H1 (cell line): Measurements from ENCODE around the gene GRK7. TPM values are rescaled to one million over a fixed set of nuclear protein-coding genes. Genes with fewer than 3 reads are reported as not detected.

ENCODE experiments used
- CTCF ChIA-PET: fragments of 300-600 bp; sonication (Branson Sonifier 250); formaldehyde crosslinking; loops from one replicate; lab custom pipeline; 2021; ENCODE audit not compliant: partially characterized antibody; lab: Charles Lee
- POLR2A ChIA-PET: fragments of 300-600 bp; sonication (Branson Sonifier 250); formaldehyde crosslinking; loops from one replicate; lab custom pipeline; 2021; ENCODE audit warnings: inconsistent platforms; ENCODE audit not compliant: partially characterized antibody; lab: Charles Lee
- DNase-seq, 2 experiments: peaks; one replicate each; pipeline versions ENCODE4 v3.0.0 to v3.0.0-alpha.2; 2010 to 2022; ENCODE audit warnings: low spot score in 2 of 2, low read depth in 1 of 2, mixed read lengths in 1 of 2
- FAIRE-seq: peaks from 2 replicates; lab custom pipeline; 2011; peaks lifted over from hg19 to GRCh38; lab: Jason Lieb, UNC
- H2AFZ ChIP-seq: 2 replicates; pipeline ENCODE4 v1.8.1; 2012; ENCODE audit warnings: low read length, inconsistent platforms
- H2AK5ac ChIP-seq: 2 replicates; pipeline ENCODE4 v1.6.1; 2013; ENCODE audit warnings: low read depth, low read length
- H2BK120ac ChIP-seq: replicated peaks from 2 replicates; pipeline ENCODE3; 2013; ENCODE audit warnings: low read depth, low read length, inconsistent platforms
- H2BK12ac ChIP-seq: 2 replicates; pipeline ENCODE4 v1.6.1; 2013; ENCODE audit warnings: low read depth, low read length
- H2BK15ac ChIP-seq: 2 replicates; pipeline ENCODE4 v1.6.1; 2013; ENCODE audit warnings: low read length
- H2BK20ac ChIP-seq: 2 replicates; pipeline ENCODE4 v1.6.1; 2013; ENCODE audit warnings: low read length
- H2BK5ac ChIP-seq: 2 replicates; pipeline ENCODE4 v1.6.1; 2013; ENCODE audit warnings: low read depth, low read length
- H3K14ac ChIP-seq: 2 replicates; pipeline ENCODE4 v1.6.1; 2013; ENCODE audit warnings: inconsistent platforms; ENCODE audit not compliant: insufficient read length
- H3K18ac ChIP-seq: 2 replicates; pipeline ENCODE4 v1.6.1; 2013; ENCODE audit warnings: low read length; ENCODE audit errors: extremely low read depth
- H3K23ac ChIP-seq: 2 replicates; pipeline ENCODE4 v1.6.1; 2013; ENCODE audit warnings: inconsistent platforms; ENCODE audit not compliant: insufficient read length
- H3K23me2 ChIP-seq: 2 replicates; pipeline ENCODE4 v1.6.1; 2013; ENCODE audit warnings: low read depth, low read length
- H3K27ac ChIP-seq: 2 replicates; pipeline ENCODE4 v1.6.1; 2011; ENCODE audit warnings: low read depth, low read length, inconsistent platforms
- H3K27me3 ChIP-seq, 4 experiments: replicated peaks in 1 of 4; 1 replicate in 1 of 4; 2 replicates in 3 of 4; pipeline versions ENCODE4 v1.6.1 to v1.8.1; 2011 to 2013; ENCODE audit warnings: low read length in 3 of 4, mild to moderate bottlenecking in 3 of 4, inconsistent platforms in 2 of 4, mixed read lengths in 2 of 4, moderate library complexity in 1 of 4; ENCODE audit not compliant: control insufficient read depth in 3 of 4, insufficient read depth in 3 of 4; ENCODE audit errors: extremely low read depth in 1 of 4
- H3K36me3 ChIP-seq, 4 experiments: 2 replicates each; pipeline versions ENCODE4 v1.6.1 to v1.8.1; 2011 to 2013; ENCODE audit warnings: mild to moderate bottlenecking in 4 of 4, low read length in 3 of 4, moderate library complexity in 2 of 4, control low read depth in 1 of 4, inconsistent platforms in 1 of 4; ENCODE audit not compliant: insufficient read depth in 4 of 4, control insufficient read depth in 2 of 4
- H3K4ac ChIP-seq: replicated peaks from 2 replicates; pipeline ENCODE3; 2013; ENCODE audit warnings: low read length, low read depth, mixed read lengths, inconsistent platforms; ENCODE audit not compliant: insufficient read length
- H3K4me1 ChIP-seq, 4 experiments: replicated peaks in 1 of 4; 1 replicate in 1 of 4; 2 replicates in 3 of 4; pipeline versions ENCODE4 v1.6.1 to v1.8.1; 2011 to 2013; ENCODE audit warnings: low read length in 3 of 4, inconsistent platforms in 2 of 4, mixed read lengths in 1 of 4; ENCODE audit not compliant: insufficient read depth in 4 of 4, control insufficient read depth in 3 of 4
- H3K4me2 ChIP-seq, 2 experiments: 2 replicates each; pipeline versions ENCODE4 v1.6.1 to v1.8.1; 2011 to 2013; ENCODE audit warnings: low read depth in 2 of 2, low read length in 2 of 2, control low read depth in 1 of 2, inconsistent platforms in 1 of 2, mild to moderate bottlenecking in 1 of 2; ENCODE audit not compliant: insufficient read depth in 1 of 2
- H3K4me3 ChIP-seq, 4 experiments: fragments of 200-600, 300-600 bp in 1 of 4; sonication (generic), shearing (Covaris generic), sonication (Bioruptor Twin) in 1 of 4; 2 replicates each; pipeline versions ENCODE4 v1.5.1 to v1.8.1; 2011 to 2016; ENCODE audit warnings: low read length in 4 of 4, low read depth in 3 of 4, control low read depth in 2 of 4, inconsistent platforms in 2 of 4, mild to moderate bottlenecking in 2 of 4, mixed read lengths in 1 of 4, moderate library complexity in 1 of 4; ENCODE audit not compliant: insufficient read depth in 2 of 4; ENCODE audit errors: extremely low read depth in 1 of 4
- H3K56ac ChIP-seq: replicated peaks from 2 replicates; pipeline ENCODE3; 2013; ENCODE audit warnings: low read depth, mild to moderate bottlenecking, mixed read lengths, low read length, inconsistent platforms; ENCODE audit not compliant: insufficient read length
- H3K79me1 ChIP-seq: 2 replicates; pipeline ENCODE4 v1.6.1; 2013; ENCODE audit warnings: low read depth, low read length, control low read depth
- H3K79me2 ChIP-seq, 2 experiments: 2 replicates each; pipeline versions ENCODE4 v1.6.1 to v1.8.1; 2012 to 2013; ENCODE audit warnings: low read length in 2 of 2, mild to moderate bottlenecking in 2 of 2, inconsistent platforms in 1 of 2; ENCODE audit not compliant: insufficient read depth in 2 of 2, control insufficient read depth in 1 of 2
- H3K9ac ChIP-seq, 4 experiments: replicated peaks in 1 of 4; 1 replicate in 1 of 4; 2 replicates in 3 of 4; pipeline versions ENCODE4 v1.6.1 to v1.8.1; 2011 to 2013; ENCODE audit warnings: low read depth in 3 of 4, low read length in 3 of 4, control low read depth in 2 of 4, mild to moderate bottlenecking in 2 of 4, moderate library complexity in 2 of 4, inconsistent platforms in 1 of 4; ENCODE audit errors: extremely low read depth in 1 of 4
- H3K9me3 ChIP-seq, 2 experiments: 2 replicates each; pipeline versions ENCODE4 v1.6.1 to v1.8.1; 2012 to 2013; ENCODE audit warnings: mild to moderate bottlenecking in 2 of 2, moderate library complexity in 2 of 2, control low read depth in 1 of 2, inconsistent platforms in 1 of 2, low read depth in 1 of 2, low read length in 1 of 2, mixed read lengths in 1 of 2; ENCODE audit not compliant: insufficient read depth in 2 of 2
- H4K20me1 ChIP-seq, 2 experiments: replicated peaks in 1 of 2; 2 replicates each; pipeline versions ENCODE3 to v1.8.1; 2011 to 2013; ENCODE audit warnings: inconsistent platforms in 2 of 2, low read length in 2 of 2, mild to moderate bottlenecking in 1 of 2; ENCODE audit not compliant: insufficient read depth in 2 of 2, control insufficient read depth in 1 of 2
- H4K5ac ChIP-seq: 2 replicates; pipeline ENCODE4 v1.6.1; 2013; ENCODE audit warnings: low read length, low read depth, mixed read lengths, inconsistent platforms; ENCODE audit not compliant: insufficient read length
- H4K8ac ChIP-seq: 2 replicates; pipeline ENCODE4 v1.8.0; 2013; ENCODE audit warnings: mild to moderate bottlenecking, moderate library complexity, low read length, inconsistent platforms; ENCODE audit not compliant: insufficient read depth; ENCODE audit errors: extremely low read depth
- H4K91ac ChIP-seq: replicated peaks from 2 replicates; pipeline ENCODE3; 2013; ENCODE audit warnings: low read length, mixed read lengths, inconsistent platforms; ENCODE audit not compliant: insufficient read length
- ASH2L ChIP-seq: fragments of 200-600, 300-600 bp; sonication (generic); IDR thresholded peaks from one replicate; pipeline ENCODE4 v1.7.1; 2017; ENCODE audit warnings: low read length
- BACH1 ChIP-seq: IDR thresholded peaks from 2 replicates; pipeline ENCODE4 v1.6.1; 2012; ENCODE audit warnings: low read length, improper control_type of control experiment
- BCL11A ChIP-seq, 2 experiments: IDR thresholded peaks; one replicate each; pipeline ENCODE4 v1.6.1; 2011; ENCODE audit warnings: low read depth in 2 of 2, low read length in 2 of 2, mild to moderate bottlenecking in 2 of 2
- EGR1 ChIP-seq: IDR thresholded peaks from 2 replicates; pipeline ENCODE4 v1.6.1; 2011; ENCODE audit warnings: low read depth, low read length, borderline replicate concordance
- JUN ChIP-seq: IDR thresholded peaks from 2 replicates; pipeline ENCODE4 v1.6.1; 2011; ENCODE audit warnings: low read depth, mild to moderate bottlenecking, improper control_type of control experiment, low read length
- POLR2AphosphoS5 ChIP-seq: IDR thresholded peaks from 2 replicates; pipeline ENCODE4 v1.6.1; 2011; ENCODE audit warnings: low read depth, low read length
- RXRA ChIP-seq: IDR thresholded peaks from 2 replicates; pipeline ENCODE4 v1.6.1; 2011; ENCODE audit warnings: low read depth, mild to moderate bottlenecking, low read length, moderate library complexity; ENCODE audit not compliant: insufficient read depth
- SAP30 ChIP-seq: fragments of 300-600 bp; sonication (generic); IDR thresholded peaks from 2 replicates; pipeline ENCODE4 v1.7.1; 2012; ENCODE audit warnings: low read length, moderate library complexity, mild to moderate bottlenecking, inconsistent platforms; ENCODE audit not compliant: insufficient read depth, insufficient replicate concordance
- WGBS, 2 experiments: shearing (Covaris generic) in 1 of 2; methylation state at CpG; one replicate each; pipeline versions ENCODE4 v1.1.6 to v1.1.7; 2013 to 2015; ENCODE audit warnings: low lambda C conversion rate in 2 of 2, mixed read lengths in 2 of 2, inconsistent platforms in 1 of 2, low coverage in 1 of 2, missing lambda C conversion rate in 1 of 2; ENCODE audit not compliant: insufficient replicate concordance in 2 of 2, insufficient coverage in 1 of 2, insufficient read length in 1 of 2; ENCODE audit errors: extremely low coverage in 1 of 2, missing lambda C conversion rate in 1 of 2; 5-methylcytosine and 5-hydroxymethylcytosine counted together
- polyA plus RNA-seq, 7 experiments: library from polyadenylated mRNA; depleted of rRNA in 3 of 7; stranded (reverse) in 5 of 7; unstranded in 2 of 7; fragments of >200 nt in 5 of 7; fragments of 200-250 nt in 2 of 7; gene quantifications; 1 replicate in 5 of 7; 2 replicates in 1 of 7; 4 replicates in 1 of 7; pipeline versions ENCODE4 v1.2.1 to v1.2.3, GENCODE V29; 2011 to 2013; ENCODE audit warnings: missing spikeins in 2 of 7, mixed read lengths in 2 of 7
- total RNA-seq: library from RNA; stranded (reverse); fragmentation: NEBNext Ultra II Directional; extraction: Animal tissue kit (Norgen Biotek cat#: 25700); gene quantifications from 2 replicates; pipeline ENCODE4 v1.2.1, GENCODE V29; 2021
- TF ChIP-seq, protein P1 (sequence below), 3 experiments: IDR thresholded peaks; 1 replicate in 2 of 3; 2 replicates in 1 of 3; pipeline versions ENCODE4 v1.5.1 to v1.6.1; 2011; ENCODE audit warnings: low read length in 3 of 3, mild to moderate bottlenecking in 3 of 3, inconsistent platforms in 2 of 3, low read depth in 1 of 3, moderate library complexity in 1 of 3; ENCODE audit not compliant: insufficient read depth in 1 of 3; ENCODE audit errors: control extremely low read depth in 1 of 3
- TF ChIP-seq, protein P2 (sequence below): IDR thresholded peaks from 2 replicates; pipeline ENCODE4 v1.6.1; 2012; ENCODE audit warnings: inconsistent platforms

The GRK7 gene
- total and polyA plus RNA-seq, 2 of the 8 experiments (the other 6 are each of a cell fraction or from before 2014, with no cell fraction given): not detected

DNA sequence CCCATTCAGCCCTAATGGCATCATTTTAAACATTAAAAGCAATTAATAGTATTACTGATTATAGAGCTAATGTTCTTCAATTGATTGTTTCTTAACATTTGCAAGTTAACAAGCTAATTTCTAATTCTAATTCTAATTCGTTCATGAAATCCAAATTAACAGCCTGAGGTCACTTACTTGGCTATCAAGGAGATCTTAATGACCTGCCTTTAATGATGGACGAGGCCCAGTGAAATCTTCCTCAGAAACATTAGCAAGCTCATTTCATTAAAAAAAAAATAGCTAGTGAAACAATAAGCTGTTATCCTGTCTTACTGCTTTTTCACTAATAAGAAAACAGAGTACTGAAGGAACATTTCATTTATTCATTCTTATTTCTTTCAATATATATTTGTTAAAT, 40.6 kb upstream of the GRK7 start:
- H3K9ac ChIP-seq: no peak overlapping the region
- no peak overlapping the region for H2BK15ac ChIP-seq
- no peak overlapping the region for H3K23ac ChIP-seq
- no peak overlapping the region for H2BK12ac ChIP-seq
- FAIRE-seq (no peak), DNase-seq (no peak)
- H3K4ac ChIP-seq: no peak overlapping the region
- no peaks in the 10 kb centered on the region for H3K79me2 ChIP-seq
- H3K27ac ChIP-seq: no peak overlapping the region
- H3K23me2 ChIP-seq: no peaks in the 10 kb centered on the region; the same call in 1 of the 2 replicates
- H3K4me3 ChIP-seq: no peak overlapping the region
- no peak overlapping the region for H3K14ac ChIP-seq
- POLR2A ChIA-PET: interaction anchor here (0.5 kb wide), 1 partner anchor 133 kb away, joined by 4 read pairs; no protein-coding TSS in a partner anchor
- no peak overlapping the region for H2BK120ac ChIP-seq
- H3K27me3 ChIP-seq: no peaks in the 10 kb centered on the region
- 85% methylated on average over 2 of the region's 2 CpGs; no CpG with 5 or more reads in 1 of the 2 experiments for WGBS, 2 experiments
- no peak overlapping the region for H4K5ac ChIP-seq
- H4K91ac ChIP-seq: no peak overlapping the region
- no peak overlapping the region for H2AK5ac ChIP-seq
- no peaks in the 10 kb centered on the region for H3K4me1 ChIP-seq
- H3K36me3 ChIP-seq: no peaks in the 10 kb centered on the region
- no peak overlapping the region for H3K18ac ChIP-seq
- H3K4me2 ChIP-seq: no peak overlapping the region
- no peak overlapping the region for H4K8ac ChIP-seq
- no peaks in the 10 kb centered on the region for H4K20me1 ChIP-seq
- H2AFZ ChIP-seq: no peak overlapping the region
- CTCF ChIA-PET: interaction anchor here (0.6 to 2.2 kb wide), 3 partner anchors 16 to 223 kb away, joined by 3 to 6 read pairs (median 3); partner anchors contain the start of gene RNF7
- no peaks in the 10 kb centered on the region for H3K9me3 ChIP-seq
- H2BK5ac ChIP-seq: no peak overlapping the region
- H3K79me1 ChIP-seq: no peaks in the 10 kb centered on the region
- no peak overlapping the region for H3K56ac ChIP-seq
- no peak overlapping the region for H2BK20ac ChIP-seq
- TF ChIP-seq RXRA: no peak
- no peak for TF ChIP-seq POLR2AphosphoS5
- no peak for TF ChIP-seq SAP30
- TF ChIP-seq EGR1: no peak
- TF ChIP-seq ASH2L: no peak
- no peak for TF ChIP-seq BCL11A (IDR thresholded peaks at IDR 0.05; ENCODE audit: low read depth in 2 of 2, low read length in 2 of 2)
- TF ChIP-seq, protein P1, sequence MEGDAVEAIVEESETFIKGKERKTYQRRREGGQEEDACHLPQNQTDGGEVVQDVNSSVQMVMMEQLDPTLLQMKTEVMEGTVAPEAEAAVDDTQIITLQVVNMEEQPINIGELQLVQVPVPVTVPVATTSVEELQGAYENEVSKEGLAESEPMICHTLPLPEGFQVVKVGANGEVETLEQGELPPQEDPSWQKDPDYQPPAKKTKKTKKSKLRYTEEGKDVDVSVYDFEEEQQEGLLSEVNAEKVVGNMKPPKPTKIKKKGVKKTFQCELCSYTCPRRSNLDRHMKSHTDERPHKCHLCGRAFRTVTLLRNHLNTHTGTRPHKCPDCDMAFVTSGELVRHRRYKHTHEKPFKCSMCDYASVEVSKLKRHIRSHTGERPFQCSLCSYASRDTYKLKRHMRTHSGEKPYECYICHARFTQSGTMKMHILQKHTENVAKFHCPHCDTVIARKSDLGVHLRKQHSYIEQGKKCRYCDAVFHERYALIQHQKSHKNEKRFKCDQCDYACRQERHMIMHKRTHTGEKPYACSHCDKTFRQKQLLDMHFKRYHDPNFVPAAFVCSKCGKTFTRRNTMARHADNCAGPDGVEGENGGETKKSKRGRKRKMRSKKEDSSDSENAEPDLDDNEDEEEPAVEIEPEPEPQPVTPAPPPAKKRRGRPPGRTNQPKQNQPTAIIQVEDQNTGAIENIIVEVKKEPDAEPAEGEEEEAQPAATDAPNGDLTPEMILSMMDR (IDR thresholded peaks at IDR 0.05; ENCODE audit: control extremely low read depth in 1 of 3, insufficient read depth in 1 of 3, low read depth in 1 of 3, low read length in 3 of 3): no peak
- TF ChIP-seq JUN: no peak
- TF ChIP-seq, protein P2, sequence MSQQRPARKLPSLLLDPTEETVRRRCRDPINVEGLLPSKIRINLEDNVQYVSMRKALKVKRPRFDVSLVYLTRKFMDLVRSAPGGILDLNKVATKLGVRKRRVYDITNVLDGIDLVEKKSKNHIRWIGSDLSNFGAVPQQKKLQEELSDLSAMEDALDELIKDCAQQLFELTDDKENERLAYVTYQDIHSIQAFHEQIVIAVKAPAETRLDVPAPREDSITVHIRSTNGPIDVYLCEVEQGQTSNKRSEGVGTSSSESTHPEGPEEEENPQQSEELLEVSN: no peak
- no peak for TF ChIP-seq BACH1
